Fibroblast of skin of right quadriceps (primary cell): Measurements from ENCODE around the gene SDCCAG8.

Source experiments
- DNase-seq: peaks from one replicate; pipeline ENCODE4 v3.0.0-alpha.2; 2013

Gene SDCCAG8

DNA sequence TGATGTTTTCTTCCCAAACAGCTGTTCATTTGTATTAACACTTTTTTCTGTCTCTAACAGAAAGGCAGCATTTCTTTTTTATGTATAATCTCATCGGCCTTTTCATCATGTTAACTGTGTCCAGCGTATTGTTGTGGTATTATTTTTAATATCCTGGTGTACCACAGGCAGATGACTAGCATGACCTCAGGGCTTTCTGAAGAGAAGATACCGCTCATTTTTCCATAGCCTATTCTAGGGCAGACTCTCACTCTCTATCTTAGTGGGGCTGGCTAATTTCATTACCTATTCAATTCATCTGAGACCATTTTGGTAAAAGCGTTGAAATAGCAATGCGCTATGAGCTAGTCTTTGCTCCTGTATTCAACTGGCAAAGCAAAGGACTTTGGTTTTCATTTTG, 209.9 kb downstream of the SDCCAG8 start:
- DNase-seq, result no peak

- DNase-seq, result no peak
Measured at GRCh38 chr1:243469497-243469896, 213.7 kb downstream of the SDCCAG8 start.

DNA sequence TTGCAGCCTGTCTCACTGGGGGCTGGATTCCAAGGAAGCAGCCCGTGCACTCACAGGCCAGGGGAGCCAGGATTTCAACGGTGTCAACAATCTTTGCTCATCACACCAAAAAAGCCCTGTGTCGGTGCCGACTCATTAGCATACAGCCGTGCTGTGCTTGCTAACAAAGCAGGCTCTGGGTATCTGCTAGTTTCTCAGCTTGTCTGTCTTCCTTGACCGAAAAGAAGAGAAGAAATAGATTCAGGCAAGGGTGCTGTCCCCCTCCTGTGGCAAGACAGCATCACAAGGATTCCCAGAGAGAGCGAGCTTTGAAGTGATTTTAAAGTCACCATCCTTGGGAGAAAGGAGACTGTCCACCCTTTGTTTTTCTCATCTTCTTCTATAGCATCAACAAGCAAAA, 214.7 kb downstream of the SDCCAG8 start:
- DNase-seq, result peak; percentile 34

- peak; percentile 17 for DNase-seq
Measured at GRCh38 chr1:243471026-243471685, 215.3 kb downstream of the SDCCAG8 start.

DNA sequence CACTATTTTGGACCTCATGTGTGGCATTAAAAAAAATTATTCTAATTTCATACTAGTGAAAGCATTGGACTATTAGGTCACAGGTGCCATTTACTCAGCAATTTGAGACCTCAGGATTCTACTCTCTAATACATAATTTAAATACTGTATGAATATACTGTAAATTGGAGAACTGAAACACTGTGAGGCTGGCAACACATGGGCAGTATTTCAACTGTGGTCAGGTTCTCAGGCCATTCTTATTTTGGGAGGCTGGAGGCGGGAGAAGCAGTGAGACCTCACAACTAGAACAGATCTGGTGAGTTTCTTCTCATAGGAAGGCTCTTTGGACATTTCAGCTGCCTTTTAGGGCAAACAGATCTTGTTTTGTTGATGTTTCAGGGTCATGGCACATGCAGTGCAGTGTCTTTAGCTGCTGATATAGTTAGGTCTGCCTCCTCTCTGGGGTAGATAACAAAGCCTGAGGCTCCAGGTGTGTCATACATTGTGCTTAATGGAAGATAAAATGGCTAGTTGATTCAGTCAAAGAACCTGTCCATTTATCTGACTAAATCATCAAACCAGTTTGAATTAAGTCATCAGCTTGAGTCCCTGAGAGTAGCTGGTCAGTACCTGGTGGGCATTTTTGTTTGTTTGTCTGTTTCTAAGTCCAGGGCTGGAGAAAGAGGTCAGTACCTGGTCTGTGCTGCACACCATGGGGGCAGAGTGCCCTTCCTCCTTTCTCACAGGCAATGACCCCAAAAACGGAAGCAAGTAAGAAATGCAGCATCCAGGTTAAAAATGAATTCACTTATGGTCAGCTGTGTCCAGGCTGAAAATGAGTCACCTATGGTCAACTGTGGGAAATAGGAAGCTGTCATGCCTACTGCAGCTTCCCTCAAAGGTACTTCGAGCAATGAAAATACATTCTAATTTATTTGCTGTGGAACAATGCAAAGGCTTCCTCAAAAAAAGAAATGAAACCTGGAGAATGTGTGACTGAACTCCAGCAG, 216.2 kb downstream of the SDCCAG8 start:
- no peak for DNase-seq

GRCh38 chr1:243473227-243474135, 217.6 kb downstream of the SDCCAG8 start:
- DNase-seq, result peak; percentile 40

DNA sequence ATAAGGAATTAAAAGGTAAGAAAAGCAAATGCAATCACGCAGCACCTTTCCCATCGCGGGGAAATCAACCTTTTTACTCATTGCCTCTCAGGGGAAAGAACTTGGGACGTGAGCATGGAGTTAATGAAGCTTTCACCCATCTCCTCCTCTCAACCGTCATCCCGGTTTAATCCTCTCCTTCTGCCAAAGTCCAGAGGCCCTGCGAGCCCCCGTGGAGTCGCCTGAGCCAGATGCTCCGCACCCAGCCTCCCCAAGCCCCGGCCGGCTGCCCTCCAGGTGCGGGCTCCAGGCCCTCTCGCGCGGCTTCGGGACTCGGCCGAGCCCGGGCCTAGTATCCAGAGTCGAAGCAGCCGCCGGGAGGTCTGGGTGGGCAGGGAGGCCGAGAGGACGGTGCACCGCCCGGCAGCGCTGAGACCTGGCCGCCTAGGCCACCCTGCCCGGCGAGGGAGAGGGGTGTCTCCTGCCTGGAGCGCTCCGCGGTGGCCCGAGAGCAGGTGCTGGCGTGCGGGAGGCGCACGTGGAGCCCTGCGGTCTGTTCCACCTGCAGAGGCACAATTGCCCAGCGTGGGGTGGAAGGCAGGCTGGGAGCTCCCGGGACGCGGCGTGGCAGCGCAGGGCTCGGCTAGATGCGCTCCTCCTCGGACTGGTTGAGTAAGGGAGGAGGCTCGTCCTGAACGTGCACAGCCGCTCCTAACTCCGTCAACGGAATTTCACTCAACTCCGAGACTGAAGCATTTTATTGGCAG, 218.5 kb downstream of the SDCCAG8 start:
- no peak for DNase-seq

- no peak for DNase-seq
Measured at GRCh38 chr1:243474906-243475305, 219.1 kb downstream of the SDCCAG8 start.

DNA sequence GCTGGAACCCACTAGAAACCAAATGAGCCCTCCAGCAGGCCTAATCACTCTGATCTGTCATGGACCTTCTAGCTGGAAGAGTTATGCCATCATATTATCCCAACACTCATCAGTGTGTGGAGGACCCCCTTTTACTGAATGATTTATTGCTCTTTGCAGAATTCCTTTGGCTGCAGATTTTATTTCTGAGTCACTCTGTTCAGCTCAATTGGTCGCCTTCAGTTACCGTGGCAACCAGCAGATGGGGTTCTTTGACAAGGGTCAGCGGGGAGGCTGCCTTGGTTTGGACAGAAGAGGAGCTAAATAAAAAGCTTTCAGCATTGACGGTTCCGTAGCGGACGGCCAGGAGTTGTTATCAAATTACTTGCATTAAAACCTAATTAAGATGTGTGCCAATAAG, 220.1 kb downstream of the SDCCAG8 start:
- peak; percentile 81 for DNase-seq

- DNase-seq, result no peak
Measured at GRCh38 chr1:243477731-243478290, 222.0 kb downstream of the SDCCAG8 start.

GRCh38 chr1:243481101-243481500, 225.3 kb downstream of the SDCCAG8 start:
- DNase-seq, result no peak

- DNase-seq, result peak; percentile 64
Measured at GRCh38 chr1:243482141-243483022, 226.5 kb downstream of the SDCCAG8 start.

GRCh38 chr1:243483071-243483771, 227.4 kb downstream of the SDCCAG8 start:
- DNase-seq, result no peak

- DNase-seq, result no peak
Measured at GRCh38 chr1:243483952-243484351, 228.1 kb downstream of the SDCCAG8 start.

- no peak for DNase-seq
Measured at GRCh38 chr1:243487036-243487648, 231.3 kb downstream of the SDCCAG8 start.

- DNase-seq, result no peak
Measured at GRCh38 chr1:243487649-243488227, 231.9 kb downstream of the SDCCAG8 start.

- DNase-seq, result no peak
Measured at GRCh38 chr1:243488459-243489157, 232.8 kb downstream of the SDCCAG8 start.

DNA sequence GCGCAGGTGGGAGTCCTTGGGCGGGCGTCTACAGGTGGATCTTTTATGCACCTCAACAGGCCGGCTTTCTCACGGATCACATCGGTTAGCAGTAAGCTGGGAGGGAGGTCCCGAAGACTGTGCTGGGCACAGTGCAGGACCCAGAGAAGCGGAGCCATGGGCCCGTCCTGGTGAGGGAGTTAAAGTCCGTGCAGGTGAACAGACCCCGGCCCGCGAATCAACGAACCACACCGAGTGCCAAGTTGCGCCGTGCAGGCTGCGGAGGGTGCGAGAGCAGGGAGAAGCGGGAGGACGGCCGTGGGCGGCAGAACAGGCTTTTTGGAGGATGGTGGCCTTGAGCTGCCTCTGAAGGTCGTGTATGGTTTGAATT, 233.3 kb downstream of the SDCCAG8 start:
- DNase-seq, result no peak
